GM21526 (cell line): ENCODE measurements around the gene ATPAF2.

Experiments
- ATAC-seq: cut with Tn5 transposase; IDR thresholded peaks from one replicate; pipeline ENCODE4 v1.9.1; 2021; ENCODE audit warnings: moderate library complexity; ENCODE audit not compliant: unreplicated experiment, low FRiP score

ATPAF2 gene

DNA sequence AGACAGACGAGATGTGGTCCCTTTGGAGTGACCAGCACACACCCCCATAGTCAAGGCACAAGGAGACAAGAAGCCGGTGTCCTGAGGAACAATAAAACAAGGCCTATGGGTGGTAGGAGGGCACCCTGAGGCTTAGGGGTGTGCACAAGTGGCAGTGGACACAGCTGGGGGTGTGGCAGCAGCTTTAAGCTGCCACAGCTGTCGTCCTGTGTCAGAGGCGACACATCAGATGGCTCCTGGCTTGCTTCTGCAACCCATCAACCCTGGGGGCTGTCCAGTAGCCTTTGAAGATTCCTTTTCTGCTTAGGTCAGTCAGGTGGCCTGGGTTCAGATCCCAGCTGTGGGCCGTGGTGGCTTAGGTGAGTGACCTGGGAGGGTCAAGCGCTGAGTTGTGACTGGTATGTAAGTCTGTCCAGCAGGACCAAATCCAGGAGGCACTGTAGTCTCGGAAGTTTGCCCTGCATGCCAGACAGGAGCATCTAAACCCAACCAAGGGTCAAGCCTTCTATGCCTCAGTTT, 50.5 kb downstream of the ATPAF2 start:
- ATAC-seq = no peak

DNA sequence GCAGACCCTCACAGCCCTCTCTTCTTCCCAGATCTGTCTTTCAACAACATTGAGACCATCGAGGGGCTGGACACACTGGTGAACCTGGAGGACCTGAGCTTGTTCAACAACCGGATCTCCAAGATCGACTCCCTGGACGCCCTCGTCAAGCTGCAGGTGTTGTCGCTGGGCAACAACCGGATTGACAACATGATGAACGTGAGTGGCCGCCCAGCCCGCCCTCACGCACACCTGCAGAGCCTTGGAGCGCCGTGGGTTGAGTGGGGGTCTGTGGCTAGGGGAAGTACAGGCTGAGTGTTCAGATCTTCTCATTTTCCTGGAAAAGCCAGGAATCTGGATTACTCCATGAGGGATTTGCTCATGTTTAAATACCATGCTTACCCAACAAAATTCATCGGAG, 51.1 kb downstream of the ATPAF2 start:
- no peak for ATAC-seq

DNA sequence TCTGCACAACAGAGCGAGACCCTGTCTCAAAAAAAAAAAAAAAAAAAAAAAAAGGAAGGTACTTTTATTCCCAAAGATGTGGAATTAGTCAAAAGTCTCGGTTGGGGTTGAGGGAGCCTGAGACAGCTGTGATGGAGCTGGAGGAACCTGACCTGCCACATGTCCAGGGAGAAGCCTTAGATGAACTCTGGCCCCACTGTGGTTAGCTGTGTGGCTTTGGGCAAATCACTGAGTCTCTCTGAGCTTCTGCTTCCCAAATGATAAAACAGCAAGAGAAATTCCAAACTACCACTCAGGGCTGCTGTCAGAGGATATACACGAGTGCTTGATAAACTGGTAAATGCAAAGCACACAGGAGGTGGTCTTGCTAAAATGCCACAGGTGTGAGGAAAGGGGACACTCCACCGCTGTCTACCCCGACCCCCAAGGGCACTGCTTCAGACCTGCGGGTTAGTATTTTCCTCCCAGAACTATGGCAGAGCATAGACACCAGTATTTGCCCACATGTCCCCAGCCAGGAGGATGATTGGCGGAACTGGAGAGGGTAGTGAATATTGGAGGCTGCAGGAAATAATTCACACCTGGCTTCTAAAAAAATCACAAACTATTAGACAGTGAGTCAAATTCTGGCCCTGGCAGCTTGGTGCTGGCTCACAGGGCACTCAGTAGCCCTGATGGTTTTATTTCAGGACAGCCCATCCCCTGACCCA, 51.6 kb downstream of the ATPAF2 start:
- ATAC-seq = no peak

DNA sequence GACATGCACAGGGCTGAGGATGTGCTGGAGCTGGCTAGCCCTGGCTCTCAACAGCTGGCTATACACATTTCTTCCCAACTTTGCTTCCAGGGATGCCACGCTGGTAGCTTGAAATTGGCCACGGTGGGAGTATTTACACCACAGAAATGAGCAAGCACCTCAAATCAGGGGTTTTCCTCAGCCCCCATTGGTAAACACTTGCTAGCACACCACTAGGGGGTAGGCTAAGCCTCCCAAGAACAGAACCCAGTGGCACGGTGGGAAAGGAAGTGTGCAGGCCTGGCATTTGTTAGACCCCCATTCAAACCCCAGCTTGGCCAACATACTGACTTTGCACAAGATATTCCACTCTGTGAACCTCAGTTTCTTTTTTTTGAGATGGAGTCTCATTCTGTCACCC, 53.4 kb downstream of the ATPAF2 start:
- no peak for ATAC-seq

DNA sequence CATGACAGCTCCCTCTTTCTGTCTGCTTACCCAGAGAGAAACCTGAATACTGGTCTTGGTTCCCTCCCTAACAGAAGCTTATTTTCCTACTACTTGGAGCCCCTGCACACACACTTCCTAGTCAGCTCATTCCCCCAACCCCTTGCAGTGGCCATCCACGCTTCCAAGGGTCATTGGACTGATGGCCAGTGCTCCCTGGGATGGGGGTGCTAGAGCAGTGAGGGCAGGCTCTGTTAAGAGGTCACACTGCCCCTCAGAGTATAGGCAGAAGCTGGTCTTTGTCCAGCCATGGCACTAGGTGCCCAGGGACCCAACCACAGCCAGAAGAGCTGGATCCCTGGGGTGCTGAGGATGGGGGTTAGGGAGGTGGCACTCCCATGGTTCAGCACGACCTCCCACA, 53.8 kb downstream of the ATPAF2 start:
- ATAC-seq = no peak

DNA sequence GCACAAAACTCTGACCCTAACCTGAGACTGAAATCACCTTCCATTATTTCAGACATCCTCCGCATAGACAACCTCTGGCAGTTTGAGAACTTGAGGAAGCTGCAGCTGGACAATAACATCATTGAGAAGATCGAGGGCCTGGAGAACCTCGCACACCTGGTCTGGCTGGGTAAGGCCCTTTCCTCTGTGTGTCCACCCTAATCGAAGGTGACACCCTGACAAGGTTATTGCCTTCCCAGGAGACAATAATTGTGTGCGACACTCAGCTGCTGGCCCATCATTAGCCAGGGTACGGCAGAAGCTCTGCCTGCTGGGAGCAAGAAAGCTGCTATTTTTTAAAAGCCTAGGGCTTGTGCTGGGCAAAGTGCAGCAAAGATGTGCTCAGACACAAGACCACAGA, 55.2 kb downstream of the ATPAF2 start:
- no peak for ATAC-seq

DNA sequence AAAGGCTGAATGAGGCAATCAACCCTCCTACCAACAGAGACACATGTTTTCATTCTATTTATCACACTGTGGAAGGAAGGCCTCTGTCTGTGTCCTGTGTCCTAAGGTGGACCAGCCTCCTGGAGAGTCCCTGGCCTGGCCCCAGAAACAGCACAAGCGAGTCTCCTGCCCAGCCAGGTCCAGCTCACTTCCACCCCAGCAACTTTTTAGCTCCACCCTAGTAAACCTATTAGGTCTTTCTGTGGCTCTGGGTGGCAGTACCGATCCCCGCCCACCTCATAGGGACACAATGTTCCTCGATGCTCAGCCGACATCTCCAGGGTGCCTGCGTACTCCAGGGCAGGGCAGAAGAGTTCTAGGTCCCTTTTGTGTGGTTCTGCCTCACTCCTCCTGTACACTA, 55.6 kb downstream of the ATPAF2 start:
- no peak for ATAC-seq

DNA sequence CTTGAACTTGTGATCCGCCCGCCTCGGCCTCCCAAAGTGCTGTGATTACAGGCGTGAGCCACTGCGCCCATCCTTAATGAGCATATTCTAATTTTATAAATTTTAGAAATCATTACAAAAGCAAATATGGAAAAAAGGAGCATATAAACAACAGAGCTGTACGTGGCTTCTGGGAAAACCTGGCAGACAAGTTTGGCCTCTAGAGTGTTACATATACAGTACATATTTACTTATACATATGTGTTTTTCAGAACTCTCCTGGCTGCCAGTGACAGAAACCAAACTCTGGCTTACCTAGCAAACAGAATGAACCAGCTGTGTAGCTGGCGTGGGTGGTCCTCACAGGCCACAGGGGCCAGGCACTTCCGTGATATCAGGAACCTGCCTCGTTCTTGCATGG, 56.2 kb downstream of the ATPAF2 start:
- no peak for ATAC-seq

DNA sequence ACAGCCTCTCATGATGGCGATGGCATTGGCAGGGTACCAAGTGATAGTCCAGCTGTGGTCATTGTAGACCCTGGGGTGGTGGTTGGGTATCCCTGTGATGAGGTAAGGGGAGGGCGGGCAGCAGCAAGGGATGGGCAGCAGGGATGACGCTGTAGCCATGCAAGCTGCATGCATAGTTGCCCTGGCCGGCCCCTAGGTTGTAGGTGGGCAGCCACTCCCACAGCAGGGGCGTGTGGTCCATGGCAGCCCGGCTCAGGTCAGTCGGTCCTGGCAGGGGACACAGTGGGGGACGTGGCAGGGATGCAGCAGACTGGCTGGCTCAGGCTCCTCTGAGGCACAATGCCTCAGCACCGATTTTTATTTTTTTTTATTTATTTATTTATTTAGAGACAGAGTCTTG, 57.6 kb downstream of the ATPAF2 start:
- no peak for ATAC-seq

DNA sequence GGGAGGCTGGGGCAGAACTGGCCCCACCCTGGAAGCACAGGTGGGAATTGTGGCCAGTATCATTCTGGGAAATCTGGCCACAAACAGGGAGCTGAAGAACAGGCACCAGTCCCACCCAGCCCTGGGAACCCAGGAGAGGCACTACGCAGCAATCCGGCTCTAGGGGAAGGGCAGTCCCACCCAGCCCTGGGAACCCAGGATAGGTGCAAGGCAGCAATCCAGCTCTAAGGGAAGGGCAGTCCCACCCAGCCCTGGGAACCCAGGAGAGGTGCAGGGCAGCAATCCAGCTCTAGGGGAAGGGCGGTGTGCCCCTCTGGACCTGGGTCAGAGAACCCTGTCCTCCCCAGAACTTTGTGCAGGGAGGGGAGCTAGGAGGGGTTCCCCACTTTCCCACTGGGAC, 59.2 kb downstream of the ATPAF2 start:
- no peak for ATAC-seq

DNA sequence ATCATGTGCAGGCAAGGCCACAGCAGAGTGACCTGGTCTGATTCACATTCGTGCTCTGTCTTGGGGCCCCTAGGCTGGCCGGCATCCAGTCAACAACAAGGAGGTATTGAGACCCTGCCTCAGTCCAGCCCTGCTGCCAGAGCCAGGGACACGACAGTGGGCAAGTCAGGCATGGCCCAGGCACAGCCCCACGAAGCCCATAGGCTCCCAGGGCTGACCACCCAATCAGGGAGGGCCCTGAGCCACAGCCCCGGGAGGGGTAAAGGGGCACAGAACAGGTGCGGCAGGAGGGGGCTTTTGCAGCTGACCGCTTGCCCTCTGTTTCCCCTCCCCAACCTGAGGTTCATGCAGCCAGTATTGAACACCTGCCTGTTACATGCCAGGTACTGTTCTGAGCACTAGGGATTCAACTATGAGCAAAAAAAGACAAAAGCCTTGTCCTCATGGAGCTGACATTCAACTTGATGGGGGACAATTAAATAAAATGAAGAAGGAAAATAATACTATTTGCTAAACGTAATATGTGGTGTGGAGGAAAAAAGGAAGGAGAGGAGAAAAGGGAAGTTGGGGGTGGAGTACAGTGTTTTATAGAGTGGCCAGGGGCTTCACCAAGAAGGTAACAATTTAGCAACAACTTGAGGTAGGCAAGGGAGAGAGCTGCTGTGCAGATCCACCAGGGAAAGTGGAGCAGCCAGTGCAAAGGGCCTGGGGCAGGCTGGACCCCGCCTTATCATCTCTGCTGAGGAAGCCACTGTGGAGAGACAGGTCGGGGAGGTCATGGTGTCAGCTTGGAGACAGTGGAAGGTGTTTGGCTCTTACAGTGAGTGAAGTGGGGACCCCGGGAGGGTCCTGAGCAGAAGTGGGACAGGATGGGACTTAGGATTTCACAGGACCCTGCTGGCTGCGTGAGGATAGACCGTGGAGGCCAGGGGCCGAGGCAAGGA, 60.2 kb downstream of the ATPAF2 start:
- no peak for ATAC-seq

DNA sequence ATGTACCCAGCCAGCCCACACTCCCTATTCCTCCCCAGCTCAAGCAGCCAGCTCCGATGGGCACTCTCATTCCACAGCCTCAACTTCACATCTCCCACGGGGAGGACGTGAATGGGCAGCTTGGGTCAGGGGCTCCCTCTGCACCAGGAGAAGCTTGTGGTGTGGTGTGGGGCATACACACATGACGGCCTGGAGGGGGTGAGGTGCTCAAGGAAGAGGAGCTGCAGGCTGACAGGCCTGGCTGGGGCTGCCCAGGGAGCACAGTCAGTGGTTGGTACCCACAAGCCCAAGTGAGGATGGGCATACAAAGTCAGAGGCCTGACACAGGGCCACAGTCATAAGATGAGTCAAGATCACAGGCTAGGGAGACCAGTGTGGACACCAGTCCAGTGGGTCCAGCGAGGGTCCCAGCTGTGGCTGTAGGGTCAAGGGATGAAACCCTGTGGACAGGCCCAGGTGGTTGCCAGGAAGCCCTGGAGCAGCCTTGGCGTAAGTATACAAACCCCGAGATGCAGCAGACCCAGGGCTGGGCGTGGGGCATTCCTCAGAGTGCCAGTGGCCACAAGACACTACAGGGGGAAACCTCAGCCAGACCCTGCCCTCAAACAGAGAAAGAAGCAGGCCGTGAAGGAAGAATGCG, 61.9 kb downstream of the ATPAF2 start:
- no peak for ATAC-seq

DNA sequence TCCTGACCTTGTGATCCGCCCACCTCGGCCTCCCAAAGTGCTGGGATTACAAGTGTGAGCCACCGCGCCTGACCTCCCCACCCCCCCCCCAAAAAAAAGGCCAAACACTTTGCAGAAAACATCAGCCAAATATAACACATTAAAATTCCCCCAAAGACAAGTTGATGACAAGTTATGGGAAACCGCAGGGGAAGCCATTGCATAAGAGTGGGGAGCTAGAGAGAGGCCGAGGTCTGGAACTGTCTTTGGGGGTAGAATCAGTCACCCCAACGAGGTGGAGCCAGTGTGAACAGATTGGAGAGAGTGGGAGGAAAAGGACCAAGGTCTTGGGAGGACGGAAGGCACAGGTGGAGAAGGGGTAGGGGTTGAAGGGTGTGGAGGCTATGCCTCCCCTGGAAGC, 63.5 kb downstream of the ATPAF2 start:
- no peak for ATAC-seq

DNA sequence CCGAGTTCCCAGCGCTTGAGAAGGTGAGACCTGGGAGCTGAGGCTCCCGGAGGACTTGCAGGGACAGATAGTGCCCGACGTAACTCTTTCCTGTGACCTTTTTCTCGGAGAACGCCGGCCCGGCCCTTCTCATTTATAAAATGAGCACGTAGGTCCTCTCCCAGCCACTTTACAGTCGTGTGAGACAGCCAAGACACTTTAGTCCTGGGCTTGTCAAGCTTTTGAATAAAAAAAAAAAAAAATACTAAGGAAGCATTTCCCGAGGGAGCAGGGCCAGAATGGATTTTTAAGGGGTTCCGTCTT, 66.1 kb downstream of the ATPAF2 start:
- no peak for ATAC-seq

DNA sequence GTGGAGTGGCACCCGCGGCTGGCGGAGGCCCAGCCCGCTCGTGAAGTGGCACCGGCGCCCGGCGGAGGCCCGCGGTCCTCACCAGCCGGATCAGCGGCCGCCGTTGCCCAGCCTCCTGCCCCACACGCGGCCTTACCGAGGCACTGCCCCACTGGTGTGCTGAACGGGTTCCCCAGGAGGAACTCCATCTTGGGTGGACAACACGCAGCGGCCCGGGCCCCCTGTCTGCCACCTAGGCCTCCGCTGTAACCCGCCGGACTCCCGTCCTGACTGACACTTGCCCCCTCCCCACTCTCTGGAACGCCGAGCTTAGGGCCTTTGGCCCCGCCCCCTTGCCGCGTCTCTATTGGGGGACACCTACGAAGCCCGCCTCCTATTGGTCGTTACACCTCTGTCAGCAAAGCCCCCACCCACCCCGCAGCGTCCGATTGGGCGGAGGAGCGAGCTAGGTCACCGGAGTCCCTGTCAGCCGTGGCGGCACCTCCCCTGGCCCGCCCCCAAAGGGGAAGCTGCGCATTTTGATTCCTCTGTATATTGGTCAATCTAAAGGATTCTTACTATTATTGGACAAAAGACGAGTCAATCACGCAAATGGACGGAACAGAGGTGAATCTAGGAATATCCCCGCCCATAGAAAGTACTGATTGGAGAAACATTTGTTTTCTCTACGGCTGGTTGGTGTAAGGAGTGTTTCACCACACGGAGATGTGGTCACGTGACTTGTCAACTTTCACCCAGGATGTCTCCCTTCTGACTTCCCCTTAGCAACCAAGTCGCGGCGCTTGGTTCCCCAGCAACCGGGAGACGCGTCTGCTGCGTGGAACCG, 66.6 kb downstream of the ATPAF2 start, which contains the start of the genes DRC3 and TOM1L2:
Gene DRC3, plus strand, starts transcription at position 737 of the 826 bp plus-strand sequence. CDS start 4,737 bp downstream, outside the sequence.
Gene TOM1L2, minus strand, starts transcription at position 275 of the 826 bp plus-strand sequence. Its CDS starts 87 bp downstream, at position 188.
- peak; percentile 94 for ATAC-seq

DNA sequence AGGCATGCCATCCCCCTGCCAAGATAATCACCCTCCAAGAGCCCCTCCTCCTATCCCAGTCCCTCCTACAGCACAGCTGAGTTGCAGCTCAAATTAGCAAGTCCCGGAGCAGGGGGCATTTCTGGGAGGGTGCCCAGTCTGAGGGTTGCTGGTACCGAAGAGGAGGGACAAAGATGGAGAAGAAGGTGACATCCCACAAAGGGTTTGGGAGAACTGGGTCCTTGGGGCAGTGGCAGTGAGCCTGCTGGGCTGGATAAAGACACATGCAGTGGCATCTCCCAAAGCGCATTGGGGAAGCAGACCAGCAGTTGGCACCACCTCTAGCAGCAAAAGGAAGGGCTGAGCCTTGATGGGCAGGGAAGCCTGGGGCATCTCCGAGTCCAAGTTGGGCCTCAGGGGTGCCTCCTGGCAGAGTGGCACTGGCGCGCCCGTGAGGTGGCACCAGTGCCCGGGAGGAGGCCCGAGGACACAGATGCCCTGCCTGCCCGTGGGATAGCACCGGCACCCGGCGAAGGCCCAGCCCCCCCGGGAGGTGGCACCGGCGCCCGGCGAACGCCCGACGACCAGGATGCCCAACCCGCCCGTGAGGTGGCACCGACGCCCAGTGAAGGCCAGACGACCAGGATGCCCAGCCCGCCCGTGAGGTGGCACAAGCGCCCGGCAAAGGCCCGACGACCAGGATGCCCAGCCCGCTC, 67.4 kb downstream of the ATPAF2 start:
- ATAC-seq = no peak

DNA sequence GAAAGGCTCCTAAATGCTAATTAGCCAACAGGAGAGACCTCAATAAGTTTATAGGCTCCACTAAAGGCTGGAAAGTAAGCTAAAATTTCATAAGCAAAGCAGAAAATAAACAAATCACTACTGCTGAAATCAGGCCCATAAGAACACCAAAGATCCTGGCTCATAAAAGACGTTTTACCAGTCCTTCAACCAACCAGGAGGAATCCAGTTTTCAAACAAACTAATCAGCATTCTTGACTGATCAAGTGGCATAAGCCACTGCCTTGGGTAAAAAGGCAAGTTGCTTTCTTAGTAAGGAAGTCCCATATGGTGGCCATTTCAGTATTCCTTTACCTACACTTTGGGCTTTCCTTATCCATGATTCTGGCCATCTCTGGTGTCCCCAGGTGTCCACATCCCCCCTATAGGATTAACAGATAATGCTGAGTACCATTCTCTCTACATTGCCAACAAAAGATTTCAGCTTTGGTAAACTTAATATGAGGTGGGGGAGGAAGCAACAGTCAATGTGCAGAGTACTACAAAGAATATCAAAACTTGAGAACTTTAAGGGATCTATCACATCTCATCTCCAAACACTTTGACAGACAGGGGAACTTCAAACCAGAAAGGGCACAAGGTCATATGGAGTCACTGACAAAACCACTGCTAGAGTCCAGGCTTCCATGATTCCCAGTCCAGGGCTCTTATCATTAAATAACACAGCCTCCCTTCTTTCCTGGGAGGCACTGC, 68.1 kb downstream of the ATPAF2 start:
- no peak for ATAC-seq
